GM23338 (cell line): ENCODE data around the gene DNAH10.

Experiments
- CREB1 ChIP-seq: fragments of 250-450 bp; sonication (Bioruptor Pico); IDR thresholded peaks from 2 replicates; pipeline ENCODE4 v1.5.0; 2020; ENCODE audit warnings: low read depth, mild to moderate bottlenecking, moderate library complexity
- CTCF ChIP-seq, 2 experiments: fragments of 200-600 bp in 1 of 2; sonication (generic) in 1 of 2; conservative IDR thresholded peaks; 2 replicates each; pipeline versions ENCODE4 v1.5.1 to v1.6.1; 2016 to 2017; ENCODE audit warnings: antibody characterized with exemption in 2 of 2, low read depth in 2 of 2, mild to moderate bottlenecking in 2 of 2, moderate library complexity in 1 of 2
- EZH2phosphoT487 ChIP-seq: fragments of 200-600 bp; sonication (generic); IDR thresholded peaks from one replicate; pipeline ENCODE4 v1.8.1; 2018; ENCODE audit warnings: antibody characterized with exemption; ENCODE audit not compliant: unreplicated experiment
- JUNB ChIP-seq: IDR thresholded peaks from one replicate; pipeline ENCODE4 v1.6.1; 2016; ENCODE audit warnings: antibody characterized with exemption; ENCODE audit not compliant: unreplicated experiment
- TF ChIP-seq, protein P1 (sequence below): IDR thresholded peaks from one replicate; pipeline ENCODE4 v1.6.1; 2018; ENCODE audit warnings: antibody characterized with exemption; ENCODE audit not compliant: unreplicated experiment

- TF ChIP-seq JUNB, result no peak
- TF ChIP-seq, protein P1, sequence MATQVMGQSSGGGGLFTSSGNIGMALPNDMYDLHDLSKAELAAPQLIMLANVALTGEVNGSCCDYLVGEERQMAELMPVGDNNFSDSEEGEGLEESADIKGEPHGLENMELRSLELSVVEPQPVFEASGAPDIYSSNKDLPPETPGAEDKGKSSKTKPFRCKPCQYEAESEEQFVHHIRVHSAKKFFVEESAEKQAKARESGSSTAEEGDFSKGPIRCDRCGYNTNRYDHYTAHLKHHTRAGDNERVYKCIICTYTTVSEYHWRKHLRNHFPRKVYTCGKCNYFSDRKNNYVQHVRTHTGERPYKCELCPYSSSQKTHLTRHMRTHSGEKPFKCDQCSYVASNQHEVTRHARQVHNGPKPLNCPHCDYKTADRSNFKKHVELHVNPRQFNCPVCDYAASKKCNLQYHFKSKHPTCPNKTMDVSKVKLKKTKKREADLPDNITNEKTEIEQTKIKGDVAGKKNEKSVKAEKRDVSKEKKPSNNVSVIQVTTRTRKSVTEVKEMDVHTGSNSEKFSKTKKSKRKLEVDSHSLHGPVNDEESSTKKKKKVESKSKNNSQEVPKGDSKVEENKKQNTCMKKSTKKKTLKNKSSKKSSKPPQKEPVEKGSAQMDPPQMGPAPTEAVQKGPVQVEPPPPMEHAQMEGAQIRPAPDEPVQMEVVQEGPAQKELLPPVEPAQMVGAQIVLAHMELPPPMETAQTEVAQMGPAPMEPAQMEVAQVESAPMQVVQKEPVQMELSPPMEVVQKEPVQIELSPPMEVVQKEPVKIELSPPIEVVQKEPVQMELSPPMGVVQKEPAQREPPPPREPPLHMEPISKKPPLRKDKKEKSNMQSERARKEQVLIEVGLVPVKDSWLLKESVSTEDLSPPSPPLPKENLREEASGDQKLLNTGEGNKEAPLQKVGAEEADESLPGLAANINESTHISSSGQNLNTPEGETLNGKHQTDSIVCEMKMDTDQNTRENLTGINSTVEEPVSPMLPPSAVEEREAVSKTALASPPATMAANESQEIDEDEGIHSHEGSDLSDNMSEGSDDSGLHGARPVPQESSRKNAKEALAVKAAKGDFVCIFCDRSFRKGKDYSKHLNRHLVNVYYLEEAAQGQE, result no peak
- TF ChIP-seq CREB1, result no peak
- TF ChIP-seq CTCF (conservative IDR thresholded peaks at IDR 0.05; ENCODE audit: low read depth in 2 of 2), result no peak
- no peak for TF ChIP-seq EZH2phosphoT487
Measured at GRCh38 chr12:123895451-123895850, 133.3 kb downstream of the DNAH10 start.
